Endothelial cell of umbilical vein (primary cell): ENCODE results near the gene ACTG1. TPM values are rescaled to one million over a fixed set of nuclear protein-coding genes. Genes with fewer than 3 reads are reported as not detected.

ENCODE experiments used
- BruUV-seq: library from RNA; stranded (reverse); fragments of 400-500 nt; replicated peaks from 2 replicates; lab custom pipeline; 2021; lab: Mats Ljungman, UMichigan
- CTCF ChIA-PET: fragments of 300-600, 350-600 bp; sonication (Branson Sonifier 250); formaldehyde crosslinking; loops from one replicate; lab custom pipeline; 2021; ENCODE audit warnings: antibody characterized with exemption, inconsistent platforms; lab: Charles Lee
- POLR2A ChIA-PET: fragments of 300-600, 350-600 bp; sonication (Branson Sonifier 250); formaldehyde crosslinking; loops from one replicate; lab custom pipeline; 2021; ENCODE audit warnings: antibody characterized with exemption, inconsistent platforms; lab: Charles Lee
- DNase-seq: peaks from one replicate; pipeline ENCODE4 v3.0.0-alpha.2; 2011; ENCODE audit warnings: low read depth, low spot score
- FAIRE-seq: peaks from 2 replicates; lab custom pipeline; 2011; peaks lifted over from hg19 to GRCh38; lab: Jason Lieb, UNC
- H2AFZ ChIP-seq: 2 replicates; pipeline ENCODE4 v1.6.0; 2012; ENCODE audit warnings: low read depth, low read length, control low read depth, inconsistent platforms
- H3K27ac ChIP-seq: 2 replicates; pipeline ENCODE4 v1.5.1; 2011; ENCODE audit warnings: low read depth, mild to moderate bottlenecking, control low read depth, low read length, moderate library complexity; ENCODE audit not compliant: insufficient read depth
- H3K27me3 ChIP-seq, 2 experiments: 2 replicates each; pipeline versions ENCODE4 v1.6.0 to v1.6.1; 2011; ENCODE audit warnings: low read length in 2 of 2, mixed read lengths in 1 of 2; ENCODE audit not compliant: control insufficient read depth in 2 of 2, insufficient read depth in 2 of 2
- H3K36me3 ChIP-seq, 2 experiments: 2 replicates in 1 of 2; 3 replicates in 1 of 2; pipeline ENCODE4 v1.5.1; 2011; ENCODE audit warnings: low read length in 2 of 2, mild to moderate bottlenecking in 1 of 2, moderate library complexity in 1 of 2; ENCODE audit not compliant: control insufficient read depth in 2 of 2, insufficient read depth in 2 of 2; ENCODE audit errors: extremely low read depth in 1 of 2
- H3K4me1 ChIP-seq: 3 replicates; pipeline ENCODE4 v1.5.1; 2011; ENCODE audit warnings: mild to moderate bottlenecking, low read length; ENCODE audit not compliant: control insufficient read depth, insufficient read depth; ENCODE audit errors: extremely low read depth
- H3K4me2 ChIP-seq: 2 replicates; pipeline ENCODE4 v1.6.1; 2011; ENCODE audit warnings: low read length, control low read depth, mixed read lengths; ENCODE audit not compliant: insufficient read depth
- H3K4me3 ChIP-seq, 3 experiments: fragments of 200-600 bp in 1 of 3; sonication (generic), shearing (Covaris generic) in 1 of 3; replicated peaks in 1 of 3; 2 replicates each; pipeline ENCODE4 v1.5.1; 2011 to 2016; ENCODE audit warnings: control low read depth in 3 of 3, low read length in 3 of 3, mild to moderate bottlenecking in 2 of 3, inconsistent platforms in 1 of 3, low read depth in 1 of 3, moderate library complexity in 1 of 3; ENCODE audit not compliant: insufficient read depth in 1 of 3
- H3K79me2 ChIP-seq: 2 replicates; pipeline ENCODE4 v1.6.0; 2012; ENCODE audit warnings: low read length, inconsistent platforms; ENCODE audit not compliant: control insufficient read depth, insufficient read depth
- H3K9ac ChIP-seq: replicated peaks from 2 replicates; pipeline ENCODE3; 2011; ENCODE audit warnings: low read length, control low read depth; ENCODE audit not compliant: insufficient read depth; ENCODE audit errors: extremely low read depth
- H3K9me1 ChIP-seq: replicated peaks from 3 replicates; pipeline ENCODE4 v1.6.0; 2011; ENCODE audit warnings: mild to moderate bottlenecking, low read length; ENCODE audit not compliant: control insufficient read depth, insufficient read depth; ENCODE audit errors: extremely low read depth
- H3K9me3 ChIP-seq: replicated peaks from 2 replicates; pipeline ENCODE4 v1.5.1; 2012; ENCODE audit warnings: low read length, inconsistent platforms; ENCODE audit not compliant: control insufficient read depth, insufficient read depth
- H4K20me1 ChIP-seq: replicated peaks from 2 replicates; pipeline ENCODE3; 2011; ENCODE audit warnings: mild to moderate bottlenecking, low read length; ENCODE audit not compliant: control insufficient read depth, insufficient read depth; ENCODE audit errors: extremely low read depth
- EZH2 ChIP-seq: IDR thresholded peaks from 2 replicates; pipeline ENCODE4 v1.6.1; 2012; ENCODE audit warnings: borderline replicate concordance, low read depth, mild to moderate bottlenecking, moderate library complexity, low read length, inconsistent platforms; ENCODE audit not compliant: severe bottlenecking
- FOS ChIP-seq: IDR thresholded peaks from 2 replicates; pipeline ENCODE4 v1.6.1; 2011; ENCODE audit warnings: mild to moderate bottlenecking, low read length, moderate library complexity, borderline replicate concordance; ENCODE audit not compliant: insufficient read depth
- GATA2 ChIP-seq: IDR thresholded peaks from 2 replicates; pipeline ENCODE4 v1.7.0; 2011; ENCODE audit warnings: low read depth, mild to moderate bottlenecking, moderate library complexity, mixed read lengths, low read length; ENCODE audit not compliant: insufficient read length, insufficient read depth
- JUN ChIP-seq: IDR thresholded peaks from 2 replicates; pipeline ENCODE4 v1.6.1; 2011; ENCODE audit warnings: borderline replicate concordance, low read depth; ENCODE audit not compliant: insufficient read length, insufficient read depth
- MYC ChIP-seq: IDR thresholded peaks from one replicate; pipeline ENCODE4 v1.6.1; 2011; ENCODE audit warnings: mild to moderate bottlenecking, low read depth, low read length
- POLR2A ChIP-seq: IDR thresholded peaks from 2 replicates; pipeline ENCODE4 v1.6.1; 2012; ENCODE audit warnings: low read depth, mild to moderate bottlenecking, control low read depth, low read length
- POLR2AphosphoS5 ChIP-seq: IDR thresholded peaks from 2 replicates; pipeline ENCODE4 v1.6.1; 2012; ENCODE audit warnings: low read depth, mild to moderate bottlenecking, control low read depth, low read length, moderate library complexity; ENCODE audit not compliant: insufficient read depth
- dilution Hi-C: fragments of 300-500 bp; cut with MboI; formaldehyde crosslinking; loops from one replicate; pipeline ENCODE4 v1.15.0; 2019; ENCODE audit warnings: low sequenced_read_pairs; ENCODE audit not compliant: extremely low pct_ligation_motif_present
- intact Hi-C: fragments of 100-400 bp; cut with micrococcal nuclease; formaldehyde crosslinking; loops from one replicate; pipeline ENCODE4 v1.10.0; 2022
- polyA plus RNA-seq, 4 experiments: library from polyadenylated mRNA; depleted of rRNA in 3 of 4; stranded (reverse) in 3 of 4; unstranded in 1 of 4; fragments of >200 nt; gene quantifications; 2 replicates each; pipeline versions ENCODE4 v1.2.1 to v1.2.3, GENCODE V29; 2011 to 2012; ENCODE audit warnings: missing spikeins in 1 of 4
- total RNA-seq: library from RNA; stranded (reverse); gene quantifications from 2 replicates; pipeline ENCODE4 v1.2.3, GENCODE V29; 2021
- TF ChIP-seq, protein P1 (sequence below): IDR thresholded peaks from 2 replicates; pipeline ENCODE4 v1.6.1; 2011; ENCODE audit not compliant: insufficient read depth, insufficient read length
- TF ChIP-seq, protein P2 (sequence below), 2 donors: IDR thresholded peaks; 1 replicate in 1 of 2; 2 replicates in 1 of 2; pipeline ENCODE4 v1.5.1; 2011; ENCODE audit warnings: low read length in 2 of 2, mild to moderate bottlenecking in 2 of 2, moderate library complexity in 2 of 2, control low read depth in 1 of 2, inconsistent platforms in 1 of 2, low read depth in 1 of 2; ENCODE audit not compliant: insufficient read depth in 1 of 2; ENCODE audit errors: extremely low read depth in 1 of 2

Gene ACTG1
- total and polyA plus RNA-seq, 2 donors (not counting 3 experiments of a cell fraction or from before 2014, with no cell fraction given) = 6,127 to 10,663 TPM

DNA sequence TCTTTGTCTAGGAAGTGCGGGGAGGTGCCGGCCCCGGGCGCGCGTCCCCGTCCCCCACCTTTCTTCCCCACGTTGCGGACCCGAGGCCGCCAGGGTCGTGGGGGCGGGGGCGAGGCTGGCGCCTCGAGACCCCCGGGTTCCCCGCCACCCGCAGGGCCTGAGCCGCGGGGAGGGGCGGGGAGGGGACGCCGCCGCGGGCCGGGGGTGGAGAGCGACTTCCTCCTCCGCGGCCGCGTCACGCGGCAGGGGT, 1.8 kb upstream of the ACTG1 start:
- FAIRE-seq (no peak), DNase-seq (no peak)
- H4K20me1 ChIP-seq = peaks cover 2% of the 10 kb centered on the region
- TF ChIP-seq FOS (no peak), JUN (no peak), EZH2 (no peak), POLR2AphosphoS5 (no peak), GATA2 (no peak), MYC (no peak), POLR2A (no peak)
- TF ChIP-seq, protein P1, sequence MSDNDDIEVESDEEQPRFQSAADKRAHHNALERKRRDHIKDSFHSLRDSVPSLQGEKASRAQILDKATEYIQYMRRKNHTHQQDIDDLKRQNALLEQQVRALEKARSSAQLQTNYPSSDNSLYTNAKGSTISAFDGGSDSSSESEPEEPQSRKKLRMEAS = no peak
- TF ChIP-seq, protein P2, sequence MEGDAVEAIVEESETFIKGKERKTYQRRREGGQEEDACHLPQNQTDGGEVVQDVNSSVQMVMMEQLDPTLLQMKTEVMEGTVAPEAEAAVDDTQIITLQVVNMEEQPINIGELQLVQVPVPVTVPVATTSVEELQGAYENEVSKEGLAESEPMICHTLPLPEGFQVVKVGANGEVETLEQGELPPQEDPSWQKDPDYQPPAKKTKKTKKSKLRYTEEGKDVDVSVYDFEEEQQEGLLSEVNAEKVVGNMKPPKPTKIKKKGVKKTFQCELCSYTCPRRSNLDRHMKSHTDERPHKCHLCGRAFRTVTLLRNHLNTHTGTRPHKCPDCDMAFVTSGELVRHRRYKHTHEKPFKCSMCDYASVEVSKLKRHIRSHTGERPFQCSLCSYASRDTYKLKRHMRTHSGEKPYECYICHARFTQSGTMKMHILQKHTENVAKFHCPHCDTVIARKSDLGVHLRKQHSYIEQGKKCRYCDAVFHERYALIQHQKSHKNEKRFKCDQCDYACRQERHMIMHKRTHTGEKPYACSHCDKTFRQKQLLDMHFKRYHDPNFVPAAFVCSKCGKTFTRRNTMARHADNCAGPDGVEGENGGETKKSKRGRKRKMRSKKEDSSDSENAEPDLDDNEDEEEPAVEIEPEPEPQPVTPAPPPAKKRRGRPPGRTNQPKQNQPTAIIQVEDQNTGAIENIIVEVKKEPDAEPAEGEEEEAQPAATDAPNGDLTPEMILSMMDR (IDR thresholded peaks at IDR 0.05; ENCODE audit: extremely low read depth in 1 of 2, insufficient read depth in 1 of 2, low read depth in 1 of 2, low read length in 2 of 2) = no peak
- no TSS peak for BruUV-seq
- H3K9ac ChIP-seq = peak overlapping the region; percentile 56
- ChIA-PET POLR2A (interaction anchor here (0.6 kb wide), 1 partner anchor 52 kb away, joined by 3 read pairs; no protein-coding TSS in a partner anchor), CTCF (no interaction called here)
- H3K27ac ChIP-seq = peak overlapping the region; percentile 60
- no peaks in the 10 kb centered on the region for H3K9me1 ChIP-seq
- no peak overlapping the region for H2AFZ ChIP-seq
- dilution Hi-C loops (no loop called here), intact Hi-C loops (loop anchor here (2.0 to 5.0 kb wide), 2 partner anchors 120 to 262 kb away; partner anchors contain the start of gene BAHCC1)
- H3K36me3 ChIP-seq = peaks cover 11 to 20% of the 10 kb centered on the region in 2 experiments
- peak overlapping the region; percentile 73 for H3K4me2 ChIP-seq
- H3K27me3 ChIP-seq = no peaks in the 10 kb centered on the region
- peaks cover 56% of the 10 kb centered on the region for H3K79me2 ChIP-seq
- peaks cover 35% of the 10 kb centered on the region for H3K4me1 ChIP-seq
- H3K9me3 ChIP-seq = no peaks in the 10 kb centered on the region
- H3K4me3 ChIP-seq = peak overlapping the region in 2 of 3 experiments; percentile 40 to 55
